Breast epithelium (tissue), 4 donors: ENCODE results near the gene IMMP2L. TPM values are rescaled to one million over a fixed set of nuclear protein-coding genes. Genes with fewer than 3 reads are reported as not detected.

Experiments used
- DNase-seq, 2 donors: peaks; one replicate each; pipeline ENCODE4 v3.0.0-alpha.2; 2019; ENCODE audit warnings: low spot score in 2 of 2
- H3K27ac ChIP-seq, 2 donors: fragments of 200-600 bp; sonication (generic) in 1 of 2; one replicate each; pipeline ENCODE4 v1.5.1; 2016 to 2019; ENCODE audit warnings: mild to moderate bottlenecking in 1 of 2
- H3K27me3 ChIP-seq, 2 donors: fragments of 200-600 bp; sonication (generic) in 1 of 2; one replicate each; pipeline versions ENCODE4 v1.5.1 to v1.6.0; 2017 to 2019; ENCODE audit warnings: control low read depth in 1 of 2, mild to moderate bottlenecking in 1 of 2
- H3K36me3 ChIP-seq: fragments of 200-600 bp; one replicate; pipeline ENCODE4 v1.5.1; 2019
- H3K4me1 ChIP-seq, 2 donors: fragments of 200-600 bp; sonication (generic); one replicate each; pipeline ENCODE4 v1.5.1; 2016 to 2019; ENCODE audit warnings: control low read depth in 1 of 2
- H3K4me3 ChIP-seq, 3 donors: fragments of 200-600 bp; sonication (generic); 1 replicate in 2 of 3; 2 replicates in 1 of 3; pipeline ENCODE4 v1.5.1; 2016 to 2019; ENCODE audit warnings: mild to moderate bottlenecking in 3 of 3, moderate library complexity in 2 of 3
- H3K9me3 ChIP-seq, 2 donors: fragments of 200-600 bp; sonication (generic) in 1 of 2; one replicate each; pipeline ENCODE4 v1.5.1; 2016 to 2019; ENCODE audit warnings: control low read depth in 1 of 2
- CTCF ChIP-seq, 3 donors: fragments of 450-650 bp; IDR thresholded peaks; one replicate each; pipeline ENCODE4 v1.5.1; 2016 to 2017; ENCODE audit warnings: antibody characterized with exemption in 3 of 3, mild to moderate bottlenecking in 3 of 3, moderate library complexity in 3 of 3
- POLR2A ChIP-seq: fragments of 450-650 bp; IDR thresholded peaks from one replicate; pipeline ENCODE4 v1.6.1; 2016; ENCODE audit warnings: antibody characterized with exemption, mild to moderate bottlenecking, moderate library complexity
- POLR2AphosphoS5 ChIP-seq, 3 donors: sonication (generic); formaldehyde crosslinking; IDR thresholded peaks; one replicate each; pipeline ENCODE4 v1.6.1; 2017; ENCODE audit warnings: antibody characterized with exemption in 3 of 3
- intact Hi-C: fragments of 100-400 bp; cut with DNase I; formaldehyde crosslinking; loops from one replicate; pipeline ENCODE4 v1.15.1; 2023; ENCODE audit warnings: low total_unique reads
- total RNA-seq, 3 donors: library from RNA; depleted of rRNA; stranded (reverse); fragments of >200 nt; gene quantifications; one replicate each; pipeline ENCODE4 v1.1.0, GENCODE V29; 2016

IMMP2L gene
- total RNA-seq, 3 donors from 2014 or later: 19.8 to 39.7 (median 30.8) TPM

DNA sequence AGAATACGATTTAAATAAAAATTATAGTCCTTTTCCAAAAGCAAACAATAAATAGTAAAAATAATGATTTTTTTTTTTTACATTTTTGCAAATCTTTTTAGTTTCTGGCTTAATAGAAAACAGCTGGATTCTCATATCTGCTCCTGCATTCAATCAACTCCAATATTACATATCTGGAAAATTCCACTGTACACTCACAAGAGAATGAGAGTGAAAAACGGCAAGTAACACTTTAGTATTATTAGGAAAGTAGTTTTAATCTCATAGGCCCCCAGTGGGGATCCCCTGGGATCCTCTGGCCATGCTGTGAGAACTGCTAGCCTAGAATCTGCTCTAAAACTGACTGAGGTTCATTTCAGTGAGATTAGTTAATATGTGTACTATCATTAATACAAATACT, 599.9 kb downstream of the IMMP2L start:
- intact Hi-C loops: no loop called here
- H3K27me3 ChIP-seq: no peaks in the 10 kb centered on the region

DNA sequence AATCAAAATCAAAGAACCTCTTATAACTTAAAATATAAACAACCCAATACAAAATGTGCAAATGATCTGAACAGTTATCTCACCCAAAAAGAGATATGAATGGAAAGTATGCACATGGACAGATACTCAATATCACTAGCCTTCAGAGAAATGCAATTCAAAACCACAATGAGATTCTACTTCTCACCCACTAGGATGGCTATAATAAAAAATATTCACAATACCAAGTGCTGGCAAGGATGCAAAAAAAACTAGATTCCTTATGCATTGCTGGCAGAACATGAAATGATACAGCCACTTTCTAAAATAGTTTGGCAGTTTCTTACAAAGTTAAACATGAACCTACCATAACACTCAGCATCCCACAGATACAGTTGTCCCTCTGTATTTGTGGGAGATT, 601.5 kb downstream of the IMMP2L start:
- no peaks in the 10 kb centered on the region for H3K36me3 ChIP-seq
- no peak overlapping the region for H3K4me3 ChIP-seq
- no peak for TF ChIP-seq POLR2AphosphoS5 (IDR thresholded peaks at IDR 0.05)
- no peak for TF ChIP-seq POLR2A
- TF ChIP-seq CTCF (IDR thresholded peaks at IDR 0.05): no peak
- no peaks in the 10 kb centered on the region for H3K9me3 ChIP-seq
- intact Hi-C loops: no loop called here
- H3K4me1 ChIP-seq: no peaks in the 10 kb centered on the region
- H3K27me3 ChIP-seq: no peaks in the 10 kb centered on the region
- DNase-seq: no peak
- no peak overlapping the region for H3K27ac ChIP-seq

More for the DNA sequence above, 599.9 kb downstream of the IMMP2L start:
- Histone ChIP-seq H3K9me3 (no peaks in the 10 kb centered on the region), H3K36me3 (no peaks in the 10 kb centered on the region), H3K4me1 (no peaks in the 10 kb centered on the region), H3K27ac (no peak overlapping the region), H3K4me3 (no peak overlapping the region)
- TF ChIP-seq CTCF (IDR thresholded peaks at IDR 0.05): no peak
- no peak for TF ChIP-seq POLR2AphosphoS5 (IDR thresholded peaks at IDR 0.05)
- TF ChIP-seq POLR2A: no peak
- no peak for DNase-seq

DNA sequence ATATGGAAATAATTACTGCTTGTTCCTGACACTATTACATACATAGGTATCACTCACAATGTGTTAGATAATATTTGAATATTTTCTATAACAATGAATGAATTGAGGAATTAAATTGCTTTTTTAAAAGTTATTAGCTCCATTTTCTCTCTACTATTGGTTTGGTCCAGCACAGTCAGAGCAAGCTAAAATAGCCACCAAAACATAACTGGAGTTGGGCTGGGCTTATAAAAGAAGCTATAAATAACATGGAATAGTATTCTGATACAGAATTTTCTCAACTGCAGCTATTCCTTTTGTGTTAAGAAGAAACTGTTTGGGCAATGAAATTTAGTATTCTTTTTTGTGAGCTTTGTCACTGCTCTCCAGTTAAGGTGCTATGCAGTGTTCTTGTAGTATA, 614.0 kb downstream of the IMMP2L start:
- Histone ChIP-seq H3K9me3 (no peaks in the 10 kb centered on the region), H3K27me3 (no peaks in the 10 kb centered on the region), H3K27ac (no peak overlapping the region), H3K36me3 (no peaks in the 10 kb centered on the region), H3K4me3 (no peak overlapping the region), H3K4me1 (no peaks in the 10 kb centered on the region)
- TF ChIP-seq POLR2A (no peak), POLR2AphosphoS5 (IDR thresholded peaks at IDR 0.05) (no peak), CTCF (IDR thresholded peaks at IDR 0.05) (no peak)
- intact Hi-C loops: no loop called here
- no peak for DNase-seq

DNA sequence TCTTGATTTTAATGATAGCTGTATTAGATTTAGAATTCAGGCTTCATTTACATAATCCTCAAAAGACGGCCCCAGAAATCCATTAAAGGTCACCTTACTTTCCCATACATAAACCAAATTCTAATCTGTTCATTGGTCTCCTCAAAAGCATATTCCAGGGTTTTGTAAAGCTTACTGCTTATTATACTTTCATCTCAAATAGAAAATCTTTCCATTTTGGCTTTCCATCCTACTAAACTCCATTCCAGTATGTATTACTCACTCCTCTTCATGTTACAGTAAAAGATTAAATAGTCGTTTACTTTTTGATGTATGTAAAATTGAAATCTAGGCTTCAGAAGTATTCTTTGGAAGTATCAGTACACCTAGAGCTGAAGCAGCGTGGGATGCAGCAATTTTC, 614.9 kb downstream of the IMMP2L start:
- Histone ChIP-seq H3K4me1 (no peaks in the 10 kb centered on the region), H3K9me3 (no peaks in the 10 kb centered on the region), H3K36me3 (no peaks in the 10 kb centered on the region), H3K27me3 (no peaks in the 10 kb centered on the region), H3K27ac (no peak overlapping the region), H3K4me3 (no peak overlapping the region)
- intact Hi-C loops: no loop called here
- no peak for DNase-seq
- TF ChIP-seq CTCF (IDR thresholded peaks at IDR 0.05): no peak
- TF ChIP-seq POLR2AphosphoS5 (IDR thresholded peaks at IDR 0.05): no peak
- no peak for TF ChIP-seq POLR2A

DNA sequence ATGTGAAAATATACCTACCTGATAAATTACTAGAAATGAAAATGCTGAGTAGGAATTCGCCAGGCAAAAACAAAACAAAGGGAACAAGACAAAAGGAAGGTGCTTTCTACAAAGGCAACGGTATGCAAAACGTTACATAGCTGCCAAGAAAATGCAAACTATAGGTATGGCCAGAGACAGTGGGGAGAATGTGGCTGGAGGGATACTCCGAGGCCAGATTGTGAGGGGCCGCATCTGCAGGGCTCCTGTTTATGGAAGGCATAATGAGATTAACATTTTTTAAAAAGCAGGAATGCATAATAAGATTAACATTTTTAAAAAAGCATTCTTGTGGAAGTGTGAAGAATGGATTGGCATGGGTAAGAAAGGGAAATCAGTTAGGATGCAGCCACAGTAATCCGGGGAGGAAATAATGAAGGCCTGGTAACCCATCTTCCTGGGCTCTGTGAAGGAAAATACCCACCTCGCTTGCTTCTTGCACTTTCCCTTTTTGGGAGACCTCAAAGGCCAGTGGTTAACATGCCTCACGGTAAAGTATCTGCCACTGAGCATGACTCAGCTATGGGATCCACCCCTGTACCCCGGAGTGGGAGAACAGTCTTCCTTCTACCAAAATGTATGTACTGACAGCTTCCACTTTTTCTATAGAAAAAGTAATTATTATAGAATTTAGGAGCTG, 617.2 kb downstream of the IMMP2L start:
- DNase-seq: no peak
- H3K4me1 ChIP-seq: no peaks in the 10 kb centered on the region
- no peak overlapping the region for H3K4me3 ChIP-seq
- TF ChIP-seq CTCF (IDR thresholded peaks at IDR 0.05) (no peak), POLR2AphosphoS5 (IDR thresholded peaks at IDR 0.05) (no peak), POLR2A (no peak)
- no peaks in the 10 kb centered on the region for H3K27me3 ChIP-seq
- no peak overlapping the region for H3K27ac ChIP-seq
- no peaks in the 10 kb centered on the region for H3K9me3 ChIP-seq
- H3K36me3 ChIP-seq: no peaks in the 10 kb centered on the region
- intact Hi-C loops: no loop called here
